ENCODE measurements around the gene C17orf113.

The C17orf113 gene

GRCh38 chr17:42071810-42072209 lies 21.4 kb upstream of the C17orf113 start:
- DNase-seq: no peak

- no peak for DNase-seq
Measured at GRCh38 chr17:42068979-42069378, 18.6 kb upstream of the C17orf113 start.

- DNase-seq: peak; percentile 31
Measured at GRCh38 chr17:42067371-42068091, 17.1 kb upstream of the C17orf113 start.

DNA sequence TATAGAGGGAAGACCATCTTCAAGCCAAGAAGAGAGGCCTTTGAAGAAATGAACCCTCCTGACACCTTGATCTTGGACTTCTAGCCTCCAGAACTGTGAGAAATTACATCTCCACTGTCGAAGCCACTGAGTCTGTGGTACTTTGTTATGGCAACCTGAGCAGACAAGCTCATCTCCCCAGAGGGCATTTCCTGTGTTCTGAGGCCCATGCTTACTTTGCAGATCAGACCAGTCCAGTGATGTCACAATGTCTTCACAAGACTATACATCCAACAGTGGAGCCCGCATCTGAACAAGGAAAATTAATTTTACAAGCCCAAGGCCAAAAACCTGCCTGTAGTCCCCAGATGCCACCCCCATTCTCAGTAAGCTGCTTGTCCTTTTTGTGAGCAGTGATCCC lies 14.8 kb upstream of the C17orf113 start:
- DNase-seq: no peak

DNA sequence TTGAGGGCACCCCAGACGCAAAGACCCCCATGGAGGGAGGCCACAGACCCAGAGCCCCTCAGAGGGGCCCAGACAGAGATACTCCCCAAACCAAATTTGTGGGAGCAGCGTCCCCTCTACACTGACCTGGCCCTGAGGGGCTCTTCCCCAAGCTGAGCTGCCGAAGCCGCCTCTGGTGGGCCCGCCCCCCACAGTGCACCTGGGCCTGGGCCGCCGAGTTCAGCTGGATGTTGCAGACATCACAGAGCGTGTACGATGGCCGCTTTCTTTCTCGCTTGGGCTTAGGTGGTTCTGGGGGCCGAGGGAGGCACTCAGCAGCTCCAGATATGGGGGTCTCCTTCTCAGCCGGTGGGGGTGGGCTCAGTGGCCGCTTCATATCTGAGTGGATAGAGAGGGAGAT lies 12.3 kb upstream of the C17orf113 start:
- no peak for DNase-seq

DNA sequence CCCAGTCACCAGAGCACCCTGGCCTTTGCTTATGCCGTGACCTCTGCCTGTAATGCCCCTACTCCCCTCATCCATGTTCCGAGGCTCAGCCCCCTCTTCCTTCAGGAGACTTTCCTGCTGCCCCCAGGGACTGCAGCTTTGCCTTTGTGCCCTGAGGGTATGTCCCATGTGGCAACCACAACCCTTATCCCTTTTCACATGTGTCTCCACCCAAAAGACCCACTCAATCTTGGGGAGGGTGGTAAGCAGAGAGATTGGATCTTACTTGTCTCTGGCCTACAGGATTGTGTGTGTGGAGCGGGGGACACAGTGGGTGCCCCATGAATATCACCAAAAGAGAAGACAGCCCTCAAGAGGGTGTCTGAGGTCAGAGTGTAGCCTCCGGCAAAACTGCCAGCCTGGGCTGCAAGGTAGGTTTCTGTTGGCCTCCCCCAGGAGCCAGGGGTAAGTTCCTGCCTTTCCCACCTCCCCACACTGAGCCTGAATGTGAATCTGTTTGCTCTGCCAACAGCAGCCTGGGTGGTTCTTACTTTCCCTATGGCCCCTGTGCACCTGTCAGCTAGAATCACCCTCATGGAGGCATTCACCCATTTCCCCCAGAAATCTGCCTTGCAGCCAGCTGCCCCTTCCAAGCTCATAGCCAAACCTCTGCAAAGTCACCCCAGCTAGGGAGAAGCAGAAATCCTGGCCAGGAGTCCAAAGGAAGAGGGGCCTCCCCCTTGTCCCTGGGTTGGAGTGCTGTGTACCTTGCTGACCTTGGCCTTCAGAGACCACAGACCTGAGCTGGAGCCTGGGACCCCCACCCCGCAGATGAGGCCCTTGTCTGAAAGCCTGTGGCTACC lies 11.5 kb upstream of the C17orf113 start:
- no peak for DNase-seq

DNA sequence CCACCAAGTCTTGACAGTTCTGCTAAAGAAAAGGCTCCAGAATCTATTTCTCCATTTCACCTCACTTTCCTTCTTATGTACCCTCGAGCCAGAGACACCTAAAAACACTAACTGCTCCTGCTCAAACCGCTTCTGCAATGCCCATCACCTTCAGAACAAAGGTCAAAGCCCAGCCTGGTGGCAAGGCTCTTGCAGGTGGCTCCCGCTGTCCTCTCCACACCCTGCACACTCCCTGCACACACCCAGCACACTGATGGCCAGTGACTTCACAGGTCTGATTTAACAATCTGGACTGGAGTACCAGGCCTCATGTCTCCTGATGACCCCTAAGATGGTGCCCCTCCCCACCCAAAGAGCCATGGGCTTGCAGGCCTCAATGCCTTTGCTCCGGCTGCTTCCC lies 9.8 kb upstream of the C17orf113 start:
- DNase-seq: no peak

DNA sequence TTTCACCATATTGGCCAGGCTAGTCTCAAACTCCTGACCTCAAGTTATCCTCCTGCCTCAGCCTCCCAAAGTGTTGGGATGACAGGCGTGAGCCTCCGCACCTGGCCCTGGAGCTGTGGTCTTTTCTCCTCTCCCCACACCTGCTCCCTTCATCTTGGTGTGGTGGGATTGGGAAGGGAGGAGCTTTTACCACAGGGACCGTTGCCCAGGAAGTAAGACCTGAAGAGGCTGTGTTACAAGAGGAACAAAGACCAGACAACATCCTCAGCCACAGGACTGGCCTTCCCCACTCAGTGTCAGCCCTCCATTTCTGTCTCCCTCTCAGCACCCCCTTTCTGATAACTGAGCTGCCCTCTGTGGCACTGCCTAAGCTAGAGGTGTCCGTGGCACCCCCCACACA lies 9.4 kb upstream of the C17orf113 start:
- no peak for DNase-seq

DNA sequence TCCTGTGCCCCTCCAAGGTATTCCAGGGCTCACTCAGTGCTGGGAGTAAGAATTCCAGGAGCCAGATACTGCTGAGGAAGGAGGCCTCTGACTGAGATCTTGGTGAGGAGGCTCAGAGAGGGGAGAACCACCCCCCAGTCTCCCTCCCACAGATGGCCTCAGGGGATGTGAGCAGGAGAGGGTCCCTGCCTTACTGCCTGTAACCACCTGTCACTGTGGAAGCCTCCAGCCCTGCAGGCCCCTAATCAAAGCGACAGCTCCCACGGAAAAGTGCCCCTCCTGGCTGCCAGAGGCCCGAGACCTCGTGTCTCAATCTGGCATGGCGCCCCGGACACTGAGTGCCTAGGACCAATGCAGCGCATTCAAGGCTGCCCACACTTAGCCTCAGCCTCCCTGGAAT lies 7.7 kb upstream of the C17orf113 start:
- no peak for DNase-seq

DNA sequence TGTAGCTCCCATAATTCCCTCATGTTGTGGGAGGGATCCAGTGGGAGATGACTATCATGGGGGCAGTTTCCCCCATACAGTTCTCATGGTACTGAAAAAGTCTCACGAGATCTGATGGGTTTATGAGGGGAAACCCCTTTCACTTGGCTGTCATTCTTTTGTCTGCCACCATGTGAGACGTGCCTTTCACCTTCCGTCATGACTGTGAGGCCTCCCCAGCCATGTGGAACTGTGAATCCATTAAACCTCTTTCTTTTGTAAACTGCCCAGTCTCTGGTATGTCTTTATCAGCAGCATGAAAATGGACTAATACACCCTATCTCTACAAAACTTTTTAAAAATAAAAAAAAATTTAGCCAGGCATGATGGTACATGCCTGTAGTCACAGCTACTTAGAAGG lies 6.2 kb upstream of the C17orf113 start:
- no peak for DNase-seq

DNA sequence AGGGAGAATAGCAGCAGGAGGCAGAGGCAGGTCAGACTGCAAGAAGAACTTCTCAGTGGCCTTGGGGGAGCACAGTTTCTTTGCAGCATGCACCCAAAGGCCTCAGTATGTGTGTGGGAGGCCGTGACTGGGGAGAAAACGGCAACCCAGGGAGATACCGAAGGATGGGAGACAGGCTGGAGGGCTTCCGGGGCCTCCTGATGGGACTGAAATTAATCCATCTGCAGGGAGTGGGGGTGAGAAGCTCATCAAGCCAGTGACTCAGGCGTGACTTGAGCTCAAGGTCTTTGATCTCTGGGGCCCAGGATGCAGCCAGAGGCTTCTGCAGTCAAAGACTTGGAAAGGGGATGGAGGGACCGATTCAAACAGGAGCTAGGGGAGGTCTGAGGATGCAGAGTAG lies 5.1 kb upstream of the C17orf113 start:
- DNase-seq: no peak

GRCh38 chr17:42055027-42055426 lies 4.6 kb upstream of the C17orf113 start:
- DNase-seq: no peak

DNA sequence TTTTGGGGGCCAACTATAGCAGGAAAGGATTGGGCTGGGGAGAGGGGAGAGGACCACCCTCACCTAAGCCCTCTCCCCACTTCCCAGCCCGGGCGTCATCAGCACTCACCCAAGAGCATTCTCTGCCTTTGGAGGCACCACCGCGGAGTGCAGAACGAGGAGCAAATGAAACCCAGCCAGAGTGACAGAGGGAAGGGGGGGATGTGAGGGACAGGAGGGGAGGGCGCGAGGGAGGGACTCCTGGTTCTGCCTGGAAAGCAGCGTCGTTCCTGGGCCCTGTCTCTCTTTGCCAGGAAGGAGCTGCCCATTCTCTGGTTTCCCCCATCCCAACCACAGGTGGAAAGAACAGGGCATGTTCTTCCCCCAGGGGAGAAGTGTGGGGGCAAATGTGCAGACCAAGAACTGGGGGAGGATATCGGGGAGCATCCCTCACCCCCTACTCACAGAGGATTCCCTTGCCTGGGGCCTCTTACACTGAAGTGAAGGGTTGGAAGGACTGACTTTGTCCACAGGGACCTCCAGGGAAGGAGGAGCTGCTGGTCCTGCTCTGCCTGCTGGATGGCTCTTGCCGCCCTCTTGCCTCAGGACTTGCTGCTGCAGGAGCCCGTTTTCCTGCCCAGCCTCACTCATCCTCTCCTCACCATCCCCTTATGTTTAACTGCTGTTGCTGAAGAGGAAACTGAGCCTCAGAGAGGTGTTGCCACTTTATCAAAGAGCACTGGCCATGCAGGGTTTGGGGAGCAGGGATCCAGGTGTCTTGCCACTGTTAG lies 3.5 kb upstream of the C17orf113 start:
- DNase-seq: no peak

- no peak for DNase-seq
Measured at GRCh38 chr17:42052346-42052877, 2.0 kb upstream of the C17orf113 start.

DNA sequence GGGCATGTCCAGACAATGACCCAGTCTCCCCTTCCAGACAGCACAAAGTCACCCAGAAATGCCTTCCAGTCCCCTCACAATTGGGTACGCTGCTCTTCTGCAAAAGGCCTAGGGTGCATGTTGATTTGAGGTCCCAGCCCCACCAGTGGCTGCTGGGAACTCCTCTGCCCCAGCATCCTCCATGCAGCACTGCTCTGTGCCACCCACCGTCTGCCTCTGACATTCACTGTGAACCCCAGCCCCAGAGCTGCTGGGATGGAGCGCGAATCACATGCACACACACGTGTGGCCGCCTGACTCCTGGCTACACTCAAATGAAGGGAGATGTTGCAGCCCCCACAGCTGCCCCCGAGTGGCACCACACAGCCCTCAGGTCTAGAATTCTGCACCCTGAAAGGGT lies 1.2 kb upstream of the C17orf113 start:
- DNase-seq: no peak

DNA sequence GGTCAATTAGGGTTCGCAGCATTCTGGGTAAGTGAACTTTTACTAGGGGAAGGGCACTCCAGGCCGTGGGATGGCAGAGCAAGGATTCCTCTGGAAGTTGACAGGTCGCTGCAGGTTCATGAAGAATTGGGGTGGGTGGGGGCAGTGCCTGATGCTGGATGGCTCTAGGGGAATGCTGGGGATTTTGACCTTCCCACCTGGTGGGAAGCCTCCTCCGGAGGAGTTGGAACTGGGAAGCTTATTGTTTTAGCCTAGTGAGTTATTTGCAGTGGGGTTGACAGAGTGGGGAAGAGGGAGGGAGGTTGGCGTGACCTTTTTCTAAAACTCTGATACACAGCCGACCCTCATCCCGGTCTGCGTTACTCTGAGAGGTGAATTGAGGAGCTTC lies 606 bp upstream of the C17orf113 start:
- DNase-seq: no peak

DNA sequence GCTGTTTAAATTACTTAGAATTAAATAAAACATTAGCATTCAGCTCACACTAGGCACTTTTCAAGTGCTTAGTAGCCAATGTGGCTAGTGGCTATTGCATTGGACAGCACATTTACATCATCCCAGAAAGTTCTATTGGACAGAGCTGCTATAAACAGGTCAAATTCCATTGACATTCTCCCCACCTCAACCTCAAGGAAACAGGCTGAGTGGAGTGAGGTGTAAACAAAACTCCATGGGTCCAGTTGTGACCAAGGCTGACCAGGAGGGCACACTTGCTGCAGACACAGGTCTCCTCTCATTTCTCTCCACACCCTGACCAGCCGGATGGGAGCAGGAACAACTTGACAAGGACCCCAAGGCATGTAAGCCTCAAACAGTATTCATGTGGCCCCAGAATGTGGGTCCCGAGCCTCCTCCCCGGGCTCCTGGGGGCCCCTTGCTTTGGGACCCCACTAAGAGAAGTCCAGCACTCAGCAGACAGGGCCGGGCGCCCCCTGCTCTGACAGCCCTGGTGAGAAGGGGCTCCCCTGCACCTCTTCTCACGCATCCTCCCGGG lies 488 bp downstream of the C17orf113 start:
- DNase-seq: no peak

DNA sequence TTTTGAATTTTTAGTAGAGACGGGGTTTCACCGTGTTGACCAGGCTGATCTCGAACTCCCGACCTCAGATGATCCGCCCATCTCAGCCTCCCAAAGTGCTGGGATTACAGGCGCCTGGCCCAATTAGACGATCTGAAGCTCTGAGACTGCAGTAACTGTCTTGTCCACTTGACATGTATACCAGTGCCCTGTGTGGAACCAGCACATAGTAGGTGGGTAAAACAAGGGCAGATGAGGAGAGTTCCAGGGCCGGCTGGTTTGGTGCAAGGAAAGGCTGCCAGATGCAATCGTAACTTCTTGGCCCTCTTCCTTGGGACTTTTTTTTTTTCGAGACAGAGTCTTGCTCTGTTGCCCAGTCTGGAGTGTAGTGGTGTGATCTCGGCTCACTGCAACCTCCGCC lies 3.1 kb downstream of the C17orf113 start:
- DNase-seq: no peak

DNA sequence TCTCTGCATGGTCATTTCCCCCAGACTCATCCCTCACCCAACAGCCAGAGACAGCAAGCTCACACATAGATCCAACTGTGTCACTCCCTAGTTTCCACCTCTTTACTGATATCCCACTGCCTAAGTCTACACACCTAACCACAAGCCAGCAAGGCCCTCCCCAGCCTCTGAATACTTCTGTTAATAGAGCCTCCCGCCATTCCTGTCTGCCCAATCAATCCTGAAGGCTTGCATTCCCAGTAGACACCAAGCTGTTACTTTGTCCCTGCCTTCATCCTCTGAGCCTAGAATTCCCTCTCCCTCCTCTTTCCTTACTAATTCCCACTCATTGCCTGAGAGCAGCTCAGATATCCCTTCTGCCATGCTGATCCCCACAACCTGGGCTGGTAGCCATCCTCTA lies 4.7 kb downstream of the C17orf113 start:
- DNase-seq: no peak

GRCh38 chr17:42042598-42043319 lies 7.6 kb downstream of the C17orf113 start:
- DNase-seq: no peak

GRCh38 chr17:42041619-42042018 lies 8.8 kb downstream of the C17orf113 start:
- no peak for DNase-seq

- no peak for DNase-seq
Measured at GRCh38 chr17:42040818-42041217, 9.6 kb downstream of the C17orf113 start.
